MM.1S (cell line): Measurements from ENCODE around the gene RAB44.
"Not testable (repeated sequence)": the region's sequence is repeated elsewhere in the genome, so short reads cannot be mapped to it uniquely, and the experiment has no call there.

Experiments
- DNase-seq: peaks from one replicate; pipeline ENCODE4 v3.0.0-alpha.2; 2015
- H2AFZ ChIP-seq: fragments of 300-600 bp; sonication (generic); 2 replicates; pipeline ENCODE4 v1.6.0; 2016; ENCODE audit warnings: antibody characterized with exemption, low read length
- H3F3A ChIP-seq: fragments of 300-600 bp; sonication (generic); 2 replicates; pipeline ENCODE4 v1.6.1; 2016; ENCODE audit warnings: mild to moderate bottlenecking, antibody characterized with exemption, low read length, moderate library complexity, mixed read lengths; ENCODE audit not compliant: insufficient read depth
- H3K27ac ChIP-seq: fragments of 300-600 bp; sonication (generic); 2 replicates; pipeline ENCODE4 v1.5.1; 2016; ENCODE audit warnings: mild to moderate bottlenecking, low read length
- H3K27me3 ChIP-seq: fragments of 300-600 bp; sonication (generic); replicated peaks from 2 replicates; pipeline ENCODE4 v1.6.0; 2016; ENCODE audit warnings: low read length; ENCODE audit not compliant: insufficient read depth
- H3K36me3 ChIP-seq: fragments of 300-600 bp; sonication (generic); replicated peaks from 2 replicates; pipeline ENCODE4 v1.6.1; 2016; ENCODE audit warnings: mild to moderate bottlenecking, low read length, mixed read lengths; ENCODE audit not compliant: insufficient read depth
- H3K4me1 ChIP-seq: fragments of 300-600 bp; sonication (generic); 2 replicates; pipeline ENCODE4 v1.6.1; 2016; ENCODE audit warnings: low read length, mixed read lengths
- H3K4me2 ChIP-seq: fragments of 300-600 bp; sonication (generic); 2 replicates; pipeline ENCODE4 v1.6.0; 2016; ENCODE audit warnings: low read depth, low read length
- H3K4me3 ChIP-seq: fragments of 300-600 bp; sonication (generic); 2 replicates; pipeline ENCODE4 v1.5.1; 2016; ENCODE audit warnings: low read length, mixed read lengths
- H3K79me2 ChIP-seq: fragments of 300-600 bp; sonication (generic); 2 replicates; pipeline ENCODE4 v1.6.1; 2016; ENCODE audit warnings: mixed run types, low read length, mixed read lengths
- H3K9ac ChIP-seq: fragments of 300-600 bp; sonication (generic); 2 replicates; pipeline ENCODE4 v1.6.1; 2016; ENCODE audit warnings: low read length, mixed read lengths
- H3K9me2 ChIP-seq: fragments of 300-600 bp; sonication (generic); replicated peaks from 2 replicates; pipeline ENCODE4 v1.6.1; 2016; ENCODE audit warnings: mild to moderate bottlenecking, low read length, mixed read lengths; ENCODE audit not compliant: insufficient read depth
- H3K9me3 ChIP-seq: fragments of 300-600 bp; sonication (generic); replicated peaks from 2 replicates; pipeline ENCODE4 v1.6.1; 2016; ENCODE audit warnings: mild to moderate bottlenecking, low read length, mixed read lengths; ENCODE audit not compliant: insufficient read depth
- H4K20me1 ChIP-seq: fragments of 300-600 bp; sonication (generic); 2 replicates; pipeline ENCODE4 v1.6.1; 2016; ENCODE audit warnings: mild to moderate bottlenecking, low read length, moderate library complexity, mixed read lengths; ENCODE audit not compliant: insufficient read depth
- CTCF ChIP-seq: fragments of 300-600 bp; sonication (generic); IDR thresholded peaks from 2 replicates; pipeline ENCODE4 v1.5.1; 2016; ENCODE audit warnings: antibody characterized with exemption, low read length, mixed read lengths
- EZH2 ChIP-seq: fragments of 300-600 bp; sonication (generic); optimal IDR thresholded peaks from 2 replicates; pipeline ENCODE3; 2017; ENCODE audit warnings: low read depth, mild to moderate bottlenecking, antibody characterized with exemption, low read length, mixed read lengths
- EZH2phosphoT487 ChIP-seq: fragments of 300-600 bp; sonication (generic); IDR thresholded peaks from 2 replicates; pipeline ENCODE4 v1.6.1; 2018; ENCODE audit warnings: antibody characterized with exemption, low read length

RAB44 gene

DNA sequence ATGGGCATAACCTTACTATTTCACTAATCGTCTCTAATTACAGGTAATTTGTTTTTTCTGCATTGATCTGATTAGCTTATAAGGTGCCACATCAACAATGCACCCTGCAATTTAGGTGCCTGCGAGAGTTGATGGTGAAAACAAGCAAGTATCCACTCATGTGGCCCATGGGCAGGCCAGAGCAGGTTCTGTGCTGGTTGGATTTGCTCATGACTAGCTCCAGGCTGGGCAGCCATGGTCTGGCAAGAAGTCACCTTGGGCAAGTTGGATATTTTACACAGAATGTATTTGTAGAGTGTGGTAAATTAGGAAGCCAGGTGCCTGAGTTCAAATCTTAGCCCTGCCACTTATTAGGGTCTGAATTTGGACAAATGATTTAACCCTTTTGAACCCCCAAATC, 25.3 kb downstream of the RAB44 start:
- H3K27ac ChIP-seq = no peak overlapping the region
- no peaks in the 10 kb centered on the region for H4K20me1 ChIP-seq
- TF ChIP-seq CTCF = no peak
- TF ChIP-seq EZH2phosphoT487 = no peak
- no peak for TF ChIP-seq EZH2
- no peaks in the 10 kb centered on the region for H3K9me3 ChIP-seq
- H3K4me2 ChIP-seq = no peak overlapping the region
- peaks cover 37% of the 10 kb centered on the region for H3K4me1 ChIP-seq
- DNase-seq = no peak
- H3K4me3 ChIP-seq = no peak overlapping the region
- H3F3A ChIP-seq = no peaks in the 10 kb centered on the region; the same call in 1 of the 2 replicates
- no peaks in the 10 kb centered on the region for H3K27me3 ChIP-seq
- no peaks in the 10 kb centered on the region for H3K36me3 ChIP-seq
- H2AFZ ChIP-seq = no peak overlapping the region
- H3K9ac ChIP-seq = no peak overlapping the region
- H3K79me2 ChIP-seq = no peaks in the 10 kb centered on the region
- H3K9me2 ChIP-seq = no peaks in the 10 kb centered on the region

DNA sequence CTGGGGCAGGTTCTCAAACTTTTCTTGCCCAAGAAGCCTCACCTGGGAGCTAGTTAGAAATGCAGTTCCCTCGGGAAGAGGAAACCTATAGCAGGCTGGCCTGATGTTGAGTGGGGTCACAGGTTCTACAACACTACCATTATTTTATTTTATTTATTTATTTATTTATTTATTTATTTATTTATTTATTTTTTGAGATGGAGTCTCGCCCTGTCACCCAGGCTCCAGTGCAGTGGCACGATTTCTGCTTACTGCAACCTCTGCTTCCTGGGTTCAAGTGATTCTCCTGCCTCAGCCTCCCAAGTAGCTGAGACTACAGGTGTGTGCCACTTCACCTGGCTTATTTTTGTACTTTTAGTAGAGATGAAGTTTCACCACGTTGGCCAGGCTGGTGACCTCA, 26.4 kb downstream of the RAB44 start:
- not testable (repeated sequence) for H3F3A ChIP-seq, H2AFZ ChIP-seq, H3K79me2 ChIP-seq, H3K9me2 ChIP-seq, H3K4me2 ChIP-seq, H3K9me3 ChIP-seq, H3K4me3 ChIP-seq, H3K9ac ChIP-seq, H3K27ac ChIP-seq, H3K27me3 ChIP-seq, DNase-seq, H4K20me1 ChIP-seq, H3K36me3 ChIP-seq
- peaks cover 41% of the 10 kb centered on the region for H3K4me1 ChIP-seq

GRCh38 chr6:36724514-36725390, 27.1 kb downstream of the RAB44 start:
- Histone ChIP-seq H4K20me1 (no peaks in the 10 kb centered on the region), H3K79me2 (no peaks in the 10 kb centered on the region), H3F3A (no peaks in the 10 kb centered on the region; the same call in 1 of the 2 replicates), H3K9me3 (no peaks in the 10 kb centered on the region), H3K4me1 (peaks cover 41% of the 10 kb centered on the region), H3K27me3 (no peaks in the 10 kb centered on the region), H3K27ac (peak overlapping the region; percentile 37; the same call in 1 of the 2 replicates), H3K9ac (peak overlapping the region; percentile 36; the same call in 1 of the 2 replicates), H3K9me2 (no peaks in the 10 kb centered on the region), H3K4me3 (no peak overlapping the region), H3K4me2 (peak overlapping the region; percentile 55; the same call in 1 of the 2 replicates), H3K36me3 (no peaks in the 10 kb centered on the region), H2AFZ (peak overlapping the region; percentile 34; the same call in 1 of the 2 replicates)
- DNase-seq = peak; percentile 46
- TF ChIP-seq CTCF (peak; percentile 55), EZH2 (no peak), EZH2phosphoT487 (no peak)

DNA sequence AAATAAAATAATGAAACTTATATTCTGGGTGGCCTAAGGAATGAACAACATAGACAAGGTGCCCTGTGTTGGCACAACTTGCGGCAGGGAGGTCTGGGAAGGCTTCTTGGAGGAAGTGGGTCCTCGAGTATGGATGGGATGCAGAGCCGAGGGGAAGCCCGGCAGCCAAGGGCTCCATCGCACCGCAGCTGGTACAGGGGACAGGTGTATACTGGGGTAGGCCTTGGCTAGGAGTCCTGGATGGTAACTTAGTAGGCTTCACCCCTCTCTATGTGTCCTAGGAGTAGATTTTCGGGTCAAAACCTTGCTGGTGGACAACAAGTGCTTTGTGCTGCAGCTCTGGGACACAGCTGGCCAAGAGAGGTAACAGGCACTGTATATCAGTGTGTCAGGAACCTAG, 28.0 kb downstream of the RAB44 start:
- Histone ChIP-seq H3K27ac (no peak overlapping the region), H3K9ac (no peak overlapping the region), H3F3A (no peaks in the 10 kb centered on the region; the same call in 1 of the 2 replicates), H3K4me3 (no peak overlapping the region), H3K4me2 (peak overlapping the region; percentile 55; the same call in 1 of the 2 replicates), H4K20me1 (no peaks in the 10 kb centered on the region), H3K27me3 (no peaks in the 10 kb centered on the region), H3K79me2 (no peaks in the 10 kb centered on the region), H3K4me1 (peaks cover 41% of the 10 kb centered on the region), H2AFZ (no peak overlapping the region), H3K9me2 (no peaks in the 10 kb centered on the region), H3K36me3 (no peaks in the 10 kb centered on the region), H3K9me3 (no peaks in the 10 kb centered on the region)
- no peak for DNase-seq
- TF ChIP-seq EZH2phosphoT487 (no peak), EZH2 (no peak), CTCF (no peak)
